Stimulated activated CD8-positive, alpha-beta memory T cell treated with anti-CD3 and anti-CD28 coated beads, Interleukin-7, amount 100 ng/mL, for 4 hours (primary cell): ENCODE data around the gene PDC.
"Not testable (repeated sequence)": the region's sequence is repeated elsewhere in the genome, so short reads cannot be mapped to it uniquely, and the experiment has no call there.

Experiments
- DNase-seq, 2 donors: peaks; one replicate each; pipeline ENCODE4 v3.0.0-alpha.2; 2020; ENCODE audit warnings: low read depth in 2 of 2

Gene PDC

DNA sequence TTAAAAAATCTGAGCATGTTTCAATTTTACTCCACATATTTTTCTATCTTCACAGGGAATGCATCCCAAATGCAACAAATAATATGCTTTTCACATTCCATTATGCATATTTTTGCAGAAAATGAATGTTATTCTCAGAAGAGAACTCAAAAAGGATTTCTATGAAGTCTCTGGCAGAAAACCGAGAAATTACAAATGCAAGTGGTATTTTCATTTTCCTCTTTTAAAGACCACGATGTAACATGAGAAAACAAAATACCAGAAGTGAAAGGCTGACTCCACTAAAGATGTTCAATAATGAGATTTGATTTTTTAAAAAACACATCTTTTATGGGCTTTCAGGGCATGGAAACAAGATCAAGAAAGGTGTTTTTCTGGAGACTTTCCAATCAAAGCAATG lies 5.0 kb upstream of the PDC start:
- no peak for DNase-seq

DNA sequence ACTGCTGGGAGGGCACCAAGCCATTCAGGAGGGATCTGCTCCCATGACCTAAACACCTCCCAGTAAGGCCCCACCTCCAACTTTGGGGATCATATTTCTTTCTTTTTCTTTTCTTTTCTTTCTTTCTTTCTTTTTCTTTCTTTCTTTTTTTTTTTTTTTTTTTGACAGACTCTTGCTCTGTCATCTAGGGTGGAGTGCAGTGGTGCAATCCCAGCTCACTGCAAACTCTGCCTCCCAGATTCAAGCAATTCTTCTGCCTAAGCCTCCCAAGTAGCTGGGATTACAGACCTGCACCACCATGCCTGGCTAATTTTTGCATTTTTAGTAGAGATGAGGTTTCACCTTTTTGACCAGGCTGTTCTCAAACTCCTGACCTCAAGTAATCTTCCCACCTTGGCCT lies 4.6 kb upstream of the PDC start:
- not testable (repeated sequence) for DNase-seq

DNA sequence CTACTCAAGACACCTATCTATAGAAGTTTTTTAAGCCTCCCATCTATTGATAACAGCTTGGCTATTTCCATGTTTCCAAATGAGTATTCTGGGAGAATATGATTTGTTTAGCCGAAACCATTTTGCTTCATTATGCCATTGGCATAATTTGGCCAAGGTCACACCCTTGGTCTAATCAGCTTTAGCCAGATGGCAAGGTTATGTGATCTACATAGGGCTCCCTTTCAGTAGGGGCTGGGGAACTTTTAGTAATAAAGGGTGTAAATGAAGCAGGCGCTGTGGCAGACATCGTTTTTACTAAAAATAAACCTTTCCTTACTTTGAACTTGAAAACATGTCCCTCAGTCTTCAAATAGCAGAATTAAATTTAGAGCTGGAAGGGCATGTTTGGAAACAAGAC lies 3.0 kb upstream of the PDC start:
- no peak for DNase-seq

DNA sequence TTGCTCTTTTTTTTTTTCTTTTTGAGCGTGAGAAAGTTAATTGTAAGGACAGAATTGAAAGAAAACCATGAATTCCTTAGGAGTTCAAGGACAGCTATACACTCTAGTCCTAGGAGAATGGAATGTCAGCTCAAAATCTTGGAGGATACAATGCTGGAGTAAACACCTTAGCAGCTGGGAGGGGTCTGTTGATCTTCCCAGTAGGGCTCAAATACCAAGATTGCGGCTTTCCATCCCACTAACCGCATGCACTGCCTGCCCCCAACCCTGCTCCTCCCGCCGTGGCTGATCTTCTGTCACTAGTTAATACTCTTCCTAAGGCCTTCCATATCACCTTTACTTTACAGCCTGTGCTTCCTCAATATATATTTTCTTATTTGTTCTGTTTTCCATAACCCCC lies 2.6 kb upstream of the PDC start:
- no peak for DNase-seq

DNA sequence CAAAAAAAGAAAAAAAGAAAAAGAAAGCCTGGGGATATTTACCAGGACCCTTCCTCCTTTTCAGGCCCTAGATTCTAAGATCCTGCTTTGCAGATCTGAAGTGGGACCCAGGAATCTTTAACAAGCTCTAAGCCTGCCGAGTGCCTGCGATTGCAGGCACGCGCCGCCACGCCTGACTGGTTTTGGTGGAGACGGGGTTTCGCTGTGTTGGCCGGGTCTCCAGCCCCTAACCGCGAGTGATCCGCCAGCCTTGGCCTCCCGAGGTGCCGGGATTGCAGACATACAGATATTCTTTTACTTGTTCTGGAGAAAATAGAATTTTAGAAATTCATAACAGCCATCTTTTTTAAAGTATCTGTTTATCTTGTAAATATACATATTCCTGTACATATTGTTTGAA lies 1.8 kb downstream of the PDC start:
- not testable (repeated sequence) for DNase-seq

DNA sequence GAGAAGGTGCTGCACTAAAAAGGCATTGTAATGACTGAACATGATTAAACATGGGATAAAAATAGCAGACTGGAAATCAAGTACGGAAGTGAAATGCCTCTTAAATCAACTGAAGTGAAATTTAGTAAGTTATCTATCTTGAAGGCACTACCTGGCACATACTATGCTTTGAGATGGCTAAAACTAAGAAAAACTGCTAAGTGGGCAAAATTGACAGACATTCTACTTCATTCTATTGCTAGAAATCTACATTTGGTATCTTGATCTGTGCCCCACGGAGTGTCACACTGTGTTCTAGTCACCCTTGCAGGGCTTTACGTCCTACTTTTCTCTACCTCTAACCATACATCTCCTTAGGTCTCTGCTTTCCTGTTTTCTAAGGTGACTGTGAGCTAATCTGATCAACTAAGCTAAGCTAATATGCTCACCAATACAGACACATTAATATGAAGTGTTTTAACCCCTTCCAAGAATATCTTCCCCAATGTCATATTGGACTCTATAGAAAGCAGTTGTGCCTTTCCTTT lies 4.1 kb downstream of the PDC start:
- no peak for DNase-seq

DNA sequence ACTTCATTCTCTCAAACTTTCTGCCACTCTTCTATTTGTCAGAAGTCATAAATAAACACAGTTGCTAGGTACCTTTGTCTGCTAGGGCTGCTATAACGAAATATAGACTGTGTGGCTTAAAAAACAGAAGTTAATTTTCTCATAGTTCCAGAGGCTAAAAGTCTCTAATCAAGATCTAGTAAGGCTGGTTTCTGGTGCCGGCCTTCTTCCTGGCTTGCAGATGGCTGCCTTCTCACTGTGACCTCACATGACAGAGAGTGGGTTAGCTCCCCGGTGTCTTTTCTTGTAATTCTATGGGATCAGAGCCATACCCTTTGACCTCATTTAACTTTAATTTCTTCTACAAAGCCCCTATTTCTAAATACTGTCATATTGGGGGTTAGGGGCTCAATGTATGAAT lies 5.9 kb downstream of the PDC start:
- no peak for DNase-seq

DNA sequence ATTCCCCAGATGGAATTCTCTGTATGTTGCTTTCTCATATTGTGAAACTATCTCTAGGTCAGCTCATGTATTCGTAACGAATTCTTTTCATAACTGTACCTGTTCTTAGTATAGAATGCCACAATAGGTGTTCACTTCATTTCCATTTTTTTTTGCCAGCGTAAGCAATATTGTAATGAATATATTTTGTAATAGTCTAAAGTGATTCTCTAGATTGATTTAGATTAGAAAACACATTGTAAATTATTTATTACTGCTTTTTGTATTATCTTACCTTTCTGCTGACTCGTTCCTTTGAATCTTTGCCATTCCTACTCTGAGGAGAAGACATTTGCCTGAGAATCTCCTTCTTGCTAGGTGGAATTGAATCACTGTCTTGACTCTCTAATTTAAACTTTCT lies 14.8 kb downstream of the PDC start:
- no peak for DNase-seq

DNA sequence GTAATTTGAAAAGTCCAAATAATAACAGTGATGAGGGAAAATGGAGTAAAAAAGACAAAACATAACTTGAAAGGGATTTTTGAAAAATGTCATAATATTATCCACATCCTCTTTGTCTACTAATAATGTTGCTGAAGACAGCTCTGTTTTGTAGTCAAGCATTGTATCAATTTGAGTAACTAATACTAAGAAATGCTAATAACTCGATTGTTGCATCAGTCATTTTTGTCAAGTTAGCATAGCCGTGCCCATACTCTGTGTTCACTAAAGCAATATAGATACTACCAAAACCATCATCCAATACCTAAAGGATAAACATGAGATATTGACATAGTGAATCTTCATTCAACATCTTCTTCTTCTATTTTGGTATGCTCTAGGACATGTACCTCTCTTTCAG lies 17.3 kb downstream of the PDC start:
- DNase-seq: no peak

DNA sequence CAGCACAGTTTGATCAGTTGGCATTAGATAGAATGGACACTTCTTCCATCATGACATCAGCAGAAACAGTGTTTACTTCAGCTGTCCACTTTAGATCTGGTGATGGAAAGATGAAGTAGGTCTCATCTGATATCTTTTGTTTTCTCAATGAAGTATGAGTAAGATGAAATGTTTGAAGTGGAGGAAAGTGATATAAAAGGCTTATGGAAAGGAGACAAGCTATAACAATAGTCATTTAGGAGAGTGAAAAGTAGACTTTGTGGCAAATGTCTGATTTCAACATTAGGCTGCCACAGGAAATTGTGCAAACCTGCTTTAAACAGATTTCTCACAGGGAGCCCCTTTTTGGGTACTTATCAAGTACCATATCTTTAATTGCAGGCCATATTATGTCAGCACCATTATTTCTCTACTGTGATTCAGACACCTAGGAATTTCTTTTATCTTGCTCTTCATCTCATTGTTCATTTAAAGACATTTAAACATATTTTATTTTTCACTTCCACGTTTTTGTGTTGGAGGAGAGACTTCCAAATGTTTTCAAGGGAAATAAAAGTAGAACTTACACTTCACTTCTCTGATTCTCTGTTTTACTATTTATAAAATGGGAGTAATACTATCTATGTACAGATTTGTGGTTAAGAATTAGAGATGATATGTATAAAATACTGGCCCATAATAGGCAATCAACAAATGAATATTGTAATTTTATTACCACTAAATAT lies 18.1 kb downstream of the PDC start:
- DNase-seq: no peak

DNA sequence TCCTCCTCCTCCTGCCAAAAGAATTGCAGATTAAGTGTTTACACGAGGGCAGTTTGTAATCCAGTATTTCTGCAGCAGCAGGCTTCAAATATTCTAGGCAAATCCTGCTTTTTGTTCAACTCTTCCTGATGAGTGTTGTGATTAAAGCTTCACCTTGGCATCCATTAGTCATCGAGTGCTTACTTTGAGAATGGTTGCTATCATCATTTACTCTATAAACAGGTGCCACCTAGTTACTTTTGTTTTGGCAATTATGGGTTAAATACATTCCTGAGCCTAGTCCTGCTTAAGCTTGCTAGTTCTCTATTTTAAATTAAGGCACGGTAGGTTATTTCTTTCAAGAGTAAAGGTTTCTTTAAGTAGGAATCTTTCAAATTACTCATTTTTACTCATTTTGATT lies 20.3 kb downstream of the PDC start:
- no peak for DNase-seq

DNA sequence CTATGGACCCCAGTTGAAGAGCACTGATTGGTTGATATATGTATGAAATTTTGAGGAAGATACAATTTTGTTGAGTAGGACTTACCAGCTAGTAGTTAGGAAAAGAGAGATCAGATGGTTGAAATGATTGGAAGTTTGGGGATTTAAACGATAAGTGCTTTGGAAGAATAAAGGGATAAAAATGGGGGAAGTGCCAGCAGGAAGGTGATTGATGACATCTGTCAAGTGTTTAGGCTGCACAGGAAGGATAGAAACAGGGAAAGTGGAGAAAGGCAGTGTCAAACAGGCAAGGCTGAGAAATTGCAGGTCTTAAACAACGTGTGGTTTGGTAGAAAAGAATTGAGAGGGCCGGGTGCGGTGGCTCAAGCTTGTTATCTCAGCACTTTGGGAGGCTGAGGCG lies 22.3 kb downstream of the PDC start:
- no peak for DNase-seq

DNA sequence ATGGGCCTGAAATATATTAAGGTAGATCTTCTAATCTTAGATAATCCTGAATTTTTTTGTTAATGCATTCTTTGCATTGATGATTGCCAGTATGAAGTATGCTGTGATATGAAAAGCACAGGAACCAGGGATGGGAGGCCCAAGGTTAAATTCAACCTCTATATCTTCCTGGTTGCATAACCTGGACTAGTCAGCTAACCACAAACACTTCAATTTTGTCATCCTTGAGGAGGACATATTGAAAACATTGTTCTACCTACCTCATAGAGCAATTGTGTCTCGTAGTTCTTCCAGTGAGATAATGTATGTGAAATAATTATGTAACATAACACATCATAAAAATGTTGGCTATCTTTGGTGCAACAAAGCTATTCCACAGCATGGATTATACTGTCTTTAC lies 25.6 kb downstream of the PDC start:
- no peak for DNase-seq

DNA sequence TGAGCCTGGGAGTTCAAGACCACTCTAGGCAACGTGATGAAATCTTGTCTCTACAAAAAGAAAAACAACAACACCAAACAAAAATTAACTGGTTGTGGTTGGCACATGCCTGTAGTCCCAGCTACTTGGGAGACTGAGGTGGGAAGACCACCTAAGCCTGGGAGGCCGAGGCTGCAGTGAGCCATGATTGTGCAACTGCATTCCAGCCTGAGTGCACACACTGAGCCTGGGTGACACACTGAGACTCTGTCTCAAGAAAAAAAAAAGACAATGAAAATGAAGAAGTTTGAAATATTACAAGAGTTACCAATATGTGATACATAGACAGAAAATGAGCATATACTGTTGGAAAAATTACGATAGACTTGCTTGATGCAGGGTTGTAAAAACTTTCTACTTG lies 31.9 kb downstream of the PDC start:
- DNase-seq: no peak

DNA sequence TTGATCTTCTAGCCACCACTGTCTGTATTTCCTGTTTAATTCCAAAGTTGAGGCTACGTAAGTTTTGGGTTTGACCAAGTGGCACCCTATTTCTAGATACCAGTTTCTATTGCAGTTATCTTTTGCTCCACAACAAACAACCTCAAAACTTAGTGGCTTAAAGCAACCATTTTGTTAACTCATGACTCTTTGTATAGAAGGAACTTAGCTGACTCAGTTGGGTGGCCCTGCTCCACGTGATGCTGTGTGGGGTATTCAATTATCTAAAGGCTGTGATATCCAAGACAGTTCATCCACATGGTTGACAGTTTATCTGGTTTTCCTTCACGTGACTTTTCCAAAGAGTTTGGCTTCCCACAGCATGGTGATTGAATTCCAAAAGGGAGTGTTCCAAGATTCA lies 34.8 kb downstream of the PDC start:
- DNase-seq: no peak

DNA sequence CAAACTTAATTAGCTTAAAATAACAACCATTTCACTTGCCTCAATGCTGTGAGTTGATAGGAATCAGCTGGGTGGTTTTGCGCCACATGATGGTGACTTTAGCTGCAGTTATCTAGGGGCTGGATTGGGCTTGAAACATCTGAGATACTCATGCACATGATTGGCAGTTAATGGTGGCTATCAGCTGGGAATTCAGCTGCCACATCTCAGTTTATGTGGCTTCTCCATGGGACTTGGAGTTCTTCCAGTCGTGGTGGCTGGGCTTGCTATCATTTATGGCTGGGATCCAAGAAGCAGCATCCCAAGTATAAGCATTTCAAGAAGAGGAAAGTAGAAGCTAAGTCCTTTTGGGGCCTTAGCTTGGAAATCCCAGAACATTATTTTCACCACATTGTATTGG lies 36.4 kb downstream of the PDC start:
- DNase-seq: no peak

DNA sequence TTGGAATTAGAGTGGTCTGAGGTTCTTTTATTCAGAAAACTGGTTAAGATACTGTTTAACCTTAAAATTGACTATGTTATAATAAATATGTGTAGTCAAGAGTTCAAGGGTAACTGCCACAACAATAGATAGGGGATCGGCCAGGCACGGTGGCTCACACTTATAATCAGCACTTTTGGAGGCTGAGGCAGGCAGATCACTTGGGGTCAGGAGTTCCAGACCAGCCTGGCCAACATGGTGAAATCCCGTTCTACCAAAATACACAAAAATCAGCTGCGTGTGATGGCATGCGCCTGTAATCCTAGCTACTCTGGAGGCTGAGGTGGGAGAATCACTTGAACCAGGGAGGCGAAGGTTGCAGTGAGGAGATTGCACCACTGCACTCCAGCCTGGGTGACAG lies 39.5 kb downstream of the PDC start:
- DNase-seq: no peak

DNA sequence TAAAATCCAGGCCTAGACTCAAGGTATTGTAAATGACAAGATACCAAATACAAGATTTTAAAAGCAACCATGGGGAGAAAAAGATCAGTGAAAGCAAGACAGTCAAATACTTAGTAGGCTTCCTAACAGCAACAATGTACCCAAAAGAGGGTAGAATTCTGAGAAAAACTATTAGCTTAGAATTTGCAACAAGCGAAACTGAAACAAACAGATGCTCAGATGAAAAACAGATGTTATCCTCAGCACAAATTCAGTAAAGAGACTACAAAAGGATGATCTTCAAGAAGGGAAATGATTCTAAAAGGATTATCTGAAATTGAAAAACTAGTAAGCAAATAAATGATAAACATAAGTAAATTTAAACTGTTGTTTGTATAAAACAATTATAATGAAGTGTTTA lies 40.0 kb downstream of the PDC start:
- no peak for DNase-seq

DNA sequence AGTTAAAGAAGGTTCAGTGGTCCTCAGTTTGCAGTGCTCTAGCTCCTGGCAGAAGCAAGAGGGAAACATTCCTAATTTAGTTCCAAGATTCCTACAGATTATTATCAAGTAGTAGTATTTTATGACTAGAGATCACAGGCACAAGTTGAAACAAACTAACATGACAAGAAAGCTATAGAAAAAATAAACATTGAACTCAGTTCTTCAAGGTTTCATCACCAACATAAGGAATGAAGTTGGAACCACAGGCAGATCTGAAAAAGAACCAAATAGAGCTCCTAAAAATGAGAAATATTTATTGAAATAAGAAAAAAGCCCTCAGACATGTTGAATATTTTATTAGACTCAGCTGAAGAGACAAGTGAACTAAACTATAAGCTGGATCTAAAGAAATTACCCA lies 40.6 kb downstream of the PDC start:
- DNase-seq: no peak

DNA sequence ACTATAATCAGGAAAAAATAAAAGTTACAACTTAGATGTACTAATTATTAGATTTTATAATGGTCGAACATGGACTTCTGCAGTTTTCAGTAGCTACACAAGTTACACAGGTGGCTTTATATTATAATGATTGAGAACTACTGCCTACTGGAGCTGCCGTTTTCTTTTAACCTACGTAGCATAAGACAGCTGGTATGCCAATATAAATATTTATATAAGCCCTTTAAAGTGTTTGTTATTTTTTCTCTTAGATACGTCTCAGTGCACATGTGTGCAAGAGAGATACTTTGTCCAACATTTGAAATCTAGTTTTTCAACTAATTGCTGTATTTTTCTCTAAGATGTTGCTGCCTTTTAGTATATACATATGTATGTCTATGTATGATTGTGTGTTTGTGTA lies 42.4 kb downstream of the PDC start:
- DNase-seq: no peak

DNA sequence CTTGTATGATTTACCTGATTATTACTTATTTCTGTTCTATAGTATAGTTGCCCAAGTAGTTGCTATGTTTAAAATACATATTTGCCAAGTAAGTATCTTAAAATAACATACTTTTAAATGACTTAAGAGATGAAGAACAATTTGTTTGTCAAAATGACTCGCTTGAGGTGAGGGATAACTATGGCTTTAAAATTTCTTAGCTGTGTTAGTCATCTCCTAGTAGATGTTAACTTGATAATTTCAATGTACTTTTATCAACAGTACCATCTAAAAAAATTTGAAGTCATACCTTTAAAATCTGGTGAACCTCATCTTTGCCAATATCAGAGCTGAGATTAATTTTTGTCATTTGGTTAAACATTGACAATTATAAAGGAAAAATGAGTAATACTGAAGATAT lies 47.6 kb downstream of the PDC start:
- no peak for DNase-seq

DNA sequence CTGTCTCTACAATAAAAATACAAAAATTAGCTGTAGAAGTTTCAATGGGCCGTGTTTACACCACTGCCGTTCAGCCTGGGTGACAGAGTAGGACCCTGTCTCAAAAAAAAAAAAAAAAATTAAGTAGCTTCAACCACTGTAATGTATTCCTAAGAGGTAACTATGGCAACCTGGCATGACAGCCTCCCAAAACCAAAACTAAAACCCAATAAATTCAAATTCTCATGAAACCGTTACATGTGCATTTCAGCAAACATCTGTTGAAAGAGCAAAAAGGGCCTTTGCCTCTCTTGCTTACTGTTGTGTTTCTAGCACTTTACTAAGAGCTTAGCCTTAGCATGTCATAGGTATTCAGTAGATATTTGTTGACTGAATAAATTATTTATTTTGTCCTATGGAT lies 51.8 kb downstream of the PDC start:
- no peak for DNase-seq

DNA sequence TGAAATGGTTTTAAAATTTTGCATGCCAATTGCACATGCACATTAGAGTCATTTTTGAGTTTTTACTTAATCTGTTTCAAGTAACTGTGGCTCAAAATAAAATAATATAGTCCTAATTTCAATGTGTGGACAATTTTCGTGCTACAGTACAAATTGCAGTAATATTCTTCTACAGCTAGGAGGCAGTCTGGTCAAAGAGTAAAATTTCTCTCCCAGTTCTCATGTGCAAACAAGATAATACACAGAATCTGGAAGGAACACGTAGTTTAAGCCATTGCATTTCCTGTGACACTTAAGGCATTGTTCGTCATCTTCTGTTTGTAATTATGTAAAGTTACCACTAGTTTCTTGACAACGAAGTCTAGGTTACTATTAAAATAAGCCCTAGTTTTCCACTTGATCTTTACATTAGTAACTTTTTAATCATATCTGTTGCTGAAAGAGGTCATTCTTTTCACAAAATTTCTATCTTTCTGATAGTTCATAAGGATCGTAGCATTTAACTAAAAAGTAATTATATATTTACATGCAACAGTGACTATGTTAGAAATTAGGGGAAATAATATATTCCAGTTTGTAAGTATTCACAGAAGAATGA lies 56.4 kb downstream of the PDC start:
- no peak for DNase-seq

DNA sequence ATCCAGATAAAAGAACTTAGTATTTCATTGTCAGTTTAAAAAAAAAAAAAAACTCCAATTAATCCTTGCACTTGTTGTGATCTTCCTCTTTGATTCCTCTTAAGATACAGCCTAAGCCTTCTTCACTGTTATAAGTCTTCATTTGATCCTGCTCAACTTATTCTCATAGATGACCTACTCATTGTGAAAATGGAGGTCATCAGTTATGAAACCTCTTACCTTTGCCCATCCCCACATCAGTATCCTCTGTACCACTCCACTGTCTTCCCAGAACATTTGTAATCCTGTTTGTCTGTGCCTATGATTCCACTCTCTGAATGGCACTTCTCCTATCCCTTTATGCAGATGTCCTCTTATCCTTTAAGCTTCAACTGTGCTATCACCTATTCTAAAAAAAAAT lies 57.3 kb downstream of the PDC start:
- no peak for DNase-seq
